ENCODE data around the gene HEPH. TPM values are rescaled to one million over a fixed set of nuclear protein-coding genes. Genes with fewer than 3 reads are reported as not detected.

Gene HEPH
- total and polyA plus RNA-seq, 9 of the 15 experiments (the other 6 are each of a cell fraction or from before 2014, with no cell fraction given), result 22.4 to 67.6 (median 42.9) TPM

DNA sequence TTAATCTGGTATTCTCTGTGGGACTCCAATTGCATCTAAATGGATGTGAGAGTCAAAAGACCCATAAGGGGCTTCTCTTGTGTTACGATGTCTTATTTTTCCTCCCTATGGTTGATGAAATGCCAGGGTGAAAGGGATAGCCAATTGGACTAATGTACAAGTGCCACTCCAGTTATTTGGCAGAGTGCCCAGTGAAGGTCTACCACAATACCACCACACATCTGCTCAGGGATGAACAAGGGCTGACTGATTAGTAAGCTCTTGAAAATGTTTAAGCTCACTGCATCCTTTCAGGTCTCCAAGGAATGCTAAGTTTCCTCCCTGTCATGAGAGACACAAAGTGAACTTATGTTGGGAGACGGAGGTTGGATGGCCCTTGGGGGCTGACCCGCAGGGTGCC lies 57.8 kb downstream of the HEPH start:
- WGBS (ENCODE audit: insufficient coverage, low coverage, missing lambda C conversion rate), result 71% methylated on average over 3 of the region's 3 CpGs
- ChIA-PET POLR2A (no interaction called here), CTCF (ENCODE audit: low intra/inter-chr PET ratio) (no interaction called here)

More for the DNA sequence above, 57.8 kb downstream of the HEPH start:
- H3K27me3 ChIP-seq (ENCODE audit: control insufficient read depth in 2 of 2, insufficient read depth in 2 of 2, low read length in 2 of 2), result no peaks in the 10 kb centered on the region
- BruUV-seq (replicated peaks), result no TSS peak
- H3K4me1 ChIP-seq (replicated peaks in 1 of 2; ENCODE audit: control insufficient read depth in 2 of 2, insufficient read depth in 2 of 2, low read length in 2 of 2), result no peaks in the 10 kb centered on the region
- DNase-seq (ENCODE audit: extremely low read depth in 1 of 4, low spot score in 3 of 4) (no peak), FAIRE-seq (no peak), ATAC-seq (no peak)
- H3K27ac ChIP-seq (ENCODE audit: extremely low read depth, low read depth, low read length), result no peak overlapping the region
- no peak overlapping the region for H3K4me3 ChIP-seq
- H3K4me2 ChIP-seq (ENCODE audit: insufficient read depth, low read length), result no peak overlapping the region
- no peaks in the 10 kb centered on the region for H3K9me3 ChIP-seq (replicated peaks; ENCODE audit: control insufficient read depth, insufficient read depth, low read depth, low read length)
- TF ChIP-seq, protein P1, sequence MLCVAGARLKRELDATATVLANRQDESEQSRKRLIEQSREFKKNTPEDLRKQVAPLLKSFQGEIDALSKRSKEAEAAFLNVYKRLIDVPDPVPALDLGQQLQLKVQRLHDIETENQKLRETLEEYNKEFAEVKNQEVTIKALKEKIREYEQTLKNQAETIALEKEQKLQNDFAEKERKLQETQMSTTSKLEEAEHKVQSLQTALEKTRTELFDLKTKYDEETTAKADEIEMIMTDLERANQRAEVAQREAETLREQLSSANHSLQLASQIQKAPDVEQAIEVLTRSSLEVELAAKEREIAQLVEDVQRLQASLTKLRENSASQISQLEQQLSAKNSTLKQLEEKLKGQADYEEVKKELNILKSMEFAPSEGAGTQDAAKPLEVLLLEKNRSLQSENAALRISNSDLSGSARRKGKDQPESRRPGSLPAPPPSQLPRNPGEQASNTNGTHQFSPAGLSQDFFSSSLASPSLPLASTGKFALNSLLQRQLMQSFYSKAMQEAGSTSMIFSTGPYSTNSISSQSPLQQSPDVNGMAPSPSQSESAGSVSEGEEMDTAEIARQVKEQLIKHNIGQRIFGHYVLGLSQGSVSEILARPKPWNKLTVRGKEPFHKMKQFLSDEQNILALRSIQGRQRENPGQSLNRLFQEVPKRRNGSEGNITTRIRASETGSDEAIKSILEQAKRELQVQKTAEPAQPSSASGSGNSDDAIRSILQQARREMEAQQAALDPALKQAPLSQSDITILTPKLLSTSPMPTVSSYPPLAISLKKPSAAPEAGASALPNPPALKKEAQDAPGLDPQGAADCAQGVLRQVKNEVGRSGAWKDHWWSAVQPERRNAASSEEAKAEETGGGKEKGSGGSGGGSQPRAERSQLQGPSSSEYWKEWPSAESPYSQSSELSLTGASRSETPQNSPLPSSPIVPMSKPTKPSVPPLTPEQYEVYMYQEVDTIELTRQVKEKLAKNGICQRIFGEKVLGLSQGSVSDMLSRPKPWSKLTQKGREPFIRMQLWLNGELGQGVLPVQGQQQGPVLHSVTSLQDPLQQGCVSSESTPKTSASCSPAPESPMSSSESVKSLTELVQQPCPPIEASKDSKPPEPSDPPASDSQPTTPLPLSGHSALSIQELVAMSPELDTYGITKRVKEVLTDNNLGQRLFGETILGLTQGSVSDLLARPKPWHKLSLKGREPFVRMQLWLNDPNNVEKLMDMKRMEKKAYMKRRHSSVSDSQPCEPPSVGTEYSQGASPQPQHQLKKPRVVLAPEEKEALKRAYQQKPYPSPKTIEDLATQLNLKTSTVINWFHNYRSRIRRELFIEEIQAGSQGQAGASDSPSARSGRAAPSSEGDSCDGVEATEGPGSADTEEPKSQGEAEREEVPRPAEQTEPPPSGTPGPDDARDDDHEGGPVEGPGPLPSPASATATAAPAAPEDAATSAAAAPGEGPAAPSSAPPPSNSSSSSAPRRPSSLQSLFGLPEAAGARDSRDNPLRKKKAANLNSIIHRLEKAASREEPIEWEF (CRISPR knock-in tag; IDR thresholded peaks at IDR 0.05), result no peak
- TF ChIP-seq, protein P2, sequence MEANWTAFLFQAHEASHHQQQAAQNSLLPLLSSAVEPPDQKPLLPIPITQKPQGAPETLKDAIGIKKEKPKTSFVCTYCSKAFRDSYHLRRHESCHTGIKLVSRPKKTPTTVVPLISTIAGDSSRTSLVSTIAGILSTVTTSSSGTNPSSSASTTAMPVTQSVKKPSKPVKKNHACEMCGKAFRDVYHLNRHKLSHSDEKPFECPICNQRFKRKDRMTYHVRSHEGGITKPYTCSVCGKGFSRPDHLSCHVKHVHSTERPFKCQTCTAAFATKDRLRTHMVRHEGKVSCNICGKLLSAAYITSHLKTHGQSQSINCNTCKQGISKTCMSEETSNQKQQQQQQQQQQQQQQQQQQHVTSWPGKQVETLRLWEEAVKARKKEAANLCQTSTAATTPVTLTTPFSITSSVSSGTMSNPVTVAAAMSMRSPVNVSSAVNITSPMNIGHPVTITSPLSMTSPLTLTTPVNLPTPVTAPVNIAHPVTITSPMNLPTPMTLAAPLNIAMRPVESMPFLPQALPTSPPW (CRISPR knock-in tag; IDR thresholded peaks at IDR 0.05), result no peak
- TF ChIP-seq TSC22D4 (tag; IDR thresholded peaks at IDR 0.05), result no peak
- peak; percentile 64; the same call in 1 of the 2 replicates for TF ChIP-seq NFIC (IDR thresholded peaks at IDR 0.05)
- no peak for TF ChIP-seq SMC3 (conservative IDR thresholded peaks at IDR 0.05; ENCODE audit: insufficient read depth, low read depth, low read length)
- peaks cover 2% of the 10 kb centered on the region; the same call in 1 of the 3 replicates for H3K36me3 ChIP-seq (ENCODE audit: control insufficient read depth, insufficient read depth, low read length)
- intact Hi-C loops (cut with micrococcal nuclease), result no loop called here
- no peaks in the 10 kb centered on the region for H3K79me2 ChIP-seq (ENCODE audit: control insufficient read depth, insufficient read depth, low read length)
- H3K9me1 ChIP-seq (ENCODE audit: control insufficient read depth, insufficient read depth, low read length), result no peaks in the 10 kb centered on the region
- no peak overlapping the region for H2AFZ ChIP-seq (ENCODE audit: low read depth, low read length)
- no peaks in the 10 kb centered on the region for H4K20me1 ChIP-seq (replicated peaks; ENCODE audit: control insufficient read depth, insufficient read depth, low read length)
- in situ Hi-C loops (cut with MboI), result no loop called here
- no peak overlapping the region for H3K9ac ChIP-seq (ENCODE audit: insufficient read depth in 1 of 2, low read depth in 2 of 2, low read length in 2 of 2)
